Keratinocyte (primary cell): ENCODE results near the gene VEGFA. TPM values are rescaled to one million over a fixed set of nuclear protein-coding genes. Genes with fewer than 3 reads are reported as not detected.

Experiments
- DNase-seq: peaks from one replicate; pipeline ENCODE4 v3.0.0-alpha.2; 2011; ENCODE audit warnings: low read depth, missing footprints, low spot score
- FAIRE-seq: peaks from 2 replicates; lab custom pipeline; 2011; peaks lifted over from hg19 to GRCh38; lab: Jason Lieb, UNC
- H2AFZ ChIP-seq: 2 replicates; pipeline ENCODE4 v1.6.0; 2012; ENCODE audit warnings: low read length, control low read depth, inconsistent platforms; ENCODE audit not compliant: control insufficient read depth
- H3K27ac ChIP-seq: 2 replicates; pipeline ENCODE4 v1.5.1; 2011; ENCODE audit warnings: low read length; ENCODE audit not compliant: control insufficient read depth, insufficient read depth
- H3K27me3 ChIP-seq: 3 replicates; pipeline ENCODE4 v1.6.0; 2011; ENCODE audit warnings: low read length; ENCODE audit not compliant: control insufficient read depth, insufficient read depth; ENCODE audit errors: extremely low read depth
- H3K36me3 ChIP-seq, 2 experiments: 2 replicates in 1 of 2; 3 replicates in 1 of 2; pipeline ENCODE4 v1.5.1; 2011; ENCODE audit warnings: low read length in 2 of 2, mild to moderate bottlenecking in 1 of 2; ENCODE audit not compliant: control insufficient read depth in 2 of 2, insufficient read depth in 2 of 2; ENCODE audit errors: extremely low read depth in 1 of 2
- H3K4me1 ChIP-seq: 3 replicates; pipeline ENCODE4 v1.5.1; 2011; ENCODE audit warnings: low read length; ENCODE audit not compliant: control insufficient read depth, insufficient read depth; ENCODE audit errors: extremely low read depth
- H3K4me2 ChIP-seq: 3 replicates; pipeline ENCODE4 v1.6.0; 2011; ENCODE audit warnings: low read depth, low read length; ENCODE audit not compliant: control insufficient read depth, insufficient read depth; ENCODE audit errors: extremely low read depth
- H3K4me3 ChIP-seq, 3 experiments: fragments of 200-600 bp in 1 of 3; sonication (generic) in 1 of 3; 2 replicates in 2 of 3; 3 replicates in 1 of 3; pipeline ENCODE4 v1.5.1; 2011 to 2016; ENCODE audit warnings: low read length in 3 of 3, mild to moderate bottlenecking in 3 of 3, control low read depth in 2 of 3, inconsistent platforms in 1 of 3, low read depth in 1 of 3, mixed read lengths in 1 of 3, mixed run types in 1 of 3, moderate library complexity in 1 of 3; ENCODE audit not compliant: control insufficient read depth in 2 of 3, insufficient read depth in 2 of 3; ENCODE audit errors: extremely low read depth in 1 of 3
- H3K79me2 ChIP-seq: 2 replicates; pipeline ENCODE4 v1.6.0; 2012; ENCODE audit warnings: low read length; ENCODE audit not compliant: control insufficient read depth, insufficient read depth
- H3K9ac ChIP-seq: 3 replicates; pipeline ENCODE4 v1.6.0; 2011; ENCODE audit warnings: low read length; ENCODE audit not compliant: control insufficient read depth, insufficient read depth; ENCODE audit errors: extremely low read depth
- H3K9me1 ChIP-seq: 3 replicates; pipeline ENCODE4 v1.6.0; 2011; ENCODE audit warnings: low read length; ENCODE audit not compliant: control insufficient read depth, insufficient read depth; ENCODE audit errors: extremely low read depth
- H3K9me3 ChIP-seq: 2 replicates; pipeline ENCODE4 v1.5.1; 2012; ENCODE audit warnings: low read depth, low read length; ENCODE audit not compliant: control insufficient read depth
- H4K20me1 ChIP-seq: 3 replicates; pipeline ENCODE4 v1.6.0; 2011; ENCODE audit warnings: low read length; ENCODE audit not compliant: control insufficient read depth, insufficient read depth; ENCODE audit errors: extremely low read depth
- EZH2 ChIP-seq: IDR thresholded peaks from one replicate; pipeline ENCODE4 v1.6.1; 2012; ENCODE audit warnings: inconsistent platforms, mild to moderate bottlenecking, low read length, moderate library complexity
- dilution Hi-C: fragments of 300-500 bp; cut with MboI; formaldehyde crosslinking; loops from one replicate; pipeline ENCODE4 v1.7.0; 2020; ENCODE audit warnings: low sequenced_read_pairs; ENCODE audit not compliant: extremely low pct_ligation_motif_present
- polyA plus RNA-seq, 5 experiments: library from polyadenylated mRNA; depleted of rRNA in 3 of 5; stranded (reverse) in 3 of 5; stranded (forward) in 1 of 5; unstranded in 1 of 5; fragments of >200 nt; gene quantifications; 1 replicate in 1 of 5; 2 replicates in 3 of 5; 3 replicates in 1 of 5; pipeline versions ENCODE4 v1.2.1 to v1.2.3, GENCODE V29; 2011 to 2012; ENCODE audit warnings: missing spikeins in 2 of 5, low read depth in 1 of 5, low replicate concordance in 1 of 5
- TF ChIP-seq, protein P1 (sequence below), 3 experiments: IDR thresholded peaks in 1 of 3; conservative IDR thresholded peaks in 1 of 3; optimal IDR thresholded peaks in 1 of 3; 2 replicates in 2 of 3; 3 replicates in 1 of 3; pipeline versions ENCODE3 to v1.5.1; 2011; ENCODE audit warnings: low read length in 3 of 3, mild to moderate bottlenecking in 3 of 3, moderate library complexity in 2 of 3, control low read depth in 1 of 3, inconsistent platforms in 1 of 3; ENCODE audit not compliant: insufficient read depth in 2 of 3; ENCODE audit errors: extremely low read depth in 1 of 3

Gene VEGFA
- polyA plus RNA-seq, 1 donor (not counting 4 experiments of a cell fraction or from before 2014, with no cell fraction given): 149 TPM

- TF ChIP-seq, protein P1, sequence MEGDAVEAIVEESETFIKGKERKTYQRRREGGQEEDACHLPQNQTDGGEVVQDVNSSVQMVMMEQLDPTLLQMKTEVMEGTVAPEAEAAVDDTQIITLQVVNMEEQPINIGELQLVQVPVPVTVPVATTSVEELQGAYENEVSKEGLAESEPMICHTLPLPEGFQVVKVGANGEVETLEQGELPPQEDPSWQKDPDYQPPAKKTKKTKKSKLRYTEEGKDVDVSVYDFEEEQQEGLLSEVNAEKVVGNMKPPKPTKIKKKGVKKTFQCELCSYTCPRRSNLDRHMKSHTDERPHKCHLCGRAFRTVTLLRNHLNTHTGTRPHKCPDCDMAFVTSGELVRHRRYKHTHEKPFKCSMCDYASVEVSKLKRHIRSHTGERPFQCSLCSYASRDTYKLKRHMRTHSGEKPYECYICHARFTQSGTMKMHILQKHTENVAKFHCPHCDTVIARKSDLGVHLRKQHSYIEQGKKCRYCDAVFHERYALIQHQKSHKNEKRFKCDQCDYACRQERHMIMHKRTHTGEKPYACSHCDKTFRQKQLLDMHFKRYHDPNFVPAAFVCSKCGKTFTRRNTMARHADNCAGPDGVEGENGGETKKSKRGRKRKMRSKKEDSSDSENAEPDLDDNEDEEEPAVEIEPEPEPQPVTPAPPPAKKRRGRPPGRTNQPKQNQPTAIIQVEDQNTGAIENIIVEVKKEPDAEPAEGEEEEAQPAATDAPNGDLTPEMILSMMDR (optimal IDR thresholded peaks at IDR 0.05 in 1 of 3, IDR thresholded peaks at IDR 0.05 in 1 of 3, conservative IDR thresholded peaks at IDR 0.05 in 1 of 3; ENCODE audit: extremely low read depth in 1 of 3, insufficient read depth in 2 of 3, low read length in 3 of 3): no peak
- TF ChIP-seq EZH2: no peak
- H3K9me3 ChIP-seq: no peaks in the 10 kb centered on the region
- H3K4me3 ChIP-seq: no peak overlapping the region
- no peaks in the 10 kb centered on the region for H3K27me3 ChIP-seq
- dilution Hi-C loops: no loop called here
- no peak overlapping the region for H3K9ac ChIP-seq
- H3K4me1 ChIP-seq: no peaks in the 10 kb centered on the region
- H3K27ac ChIP-seq: no peak overlapping the region
- H3K4me2 ChIP-seq: no peak overlapping the region
- H3K9me1 ChIP-seq: no peaks in the 10 kb centered on the region
- FAIRE-seq (no peak), DNase-seq (no peak)
- no peaks in the 10 kb centered on the region for H3K36me3 ChIP-seq
- H3K79me2 ChIP-seq: no peaks in the 10 kb centered on the region
- H2AFZ ChIP-seq: no peak overlapping the region
- H4K20me1 ChIP-seq: no peaks in the 10 kb centered on the region
Observed at GRCh38 chr6:43753570-43754183, 16.3 kb upstream of the VEGFA start.

DNA sequence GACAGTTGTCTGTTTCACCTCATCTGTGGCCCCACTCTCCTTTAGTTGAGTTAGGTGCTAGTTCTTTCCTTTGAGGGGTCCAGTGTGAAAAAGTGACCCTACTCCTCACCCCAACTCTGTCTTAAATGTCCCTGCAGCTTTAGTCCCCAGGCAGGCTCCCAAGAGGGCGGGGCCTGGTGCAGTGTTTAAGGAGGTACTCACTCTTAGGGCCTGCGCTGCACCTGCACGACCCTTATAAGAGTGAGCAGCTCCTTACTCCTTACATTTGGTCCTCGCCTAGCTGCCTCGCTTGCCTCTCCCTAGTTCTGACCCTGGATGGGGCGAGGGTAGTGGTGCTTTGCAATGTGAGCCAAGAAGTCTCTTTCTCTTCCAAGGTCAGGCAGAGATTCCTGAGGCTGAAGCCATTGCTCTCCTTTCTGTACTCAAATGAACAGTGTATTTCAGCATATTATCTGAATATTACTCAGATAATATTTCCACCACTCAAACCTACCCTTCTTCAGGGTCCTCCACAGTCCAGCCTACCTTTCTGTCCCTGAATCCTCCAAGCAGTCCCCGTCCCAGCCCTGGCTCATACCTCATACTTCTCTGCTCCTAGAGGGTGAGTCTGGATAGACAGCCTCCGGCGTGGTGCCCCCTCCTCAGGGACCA, 11.9 kb upstream of the VEGFA start:
- no peak overlapping the region for H3K27ac ChIP-seq
- no peaks in the 10 kb centered on the region for H3K9me1 ChIP-seq
- DNase-seq (no peak), FAIRE-seq (no peak)
- peaks cover 6% of the 10 kb centered on the region for H3K27me3 ChIP-seq
- TF ChIP-seq EZH2: no peak
- TF ChIP-seq, protein P1 (optimal IDR thresholded peaks at IDR 0.05 in 1 of 3, IDR thresholded peaks at IDR 0.05 in 1 of 3, conservative IDR thresholded peaks at IDR 0.05 in 1 of 3; ENCODE audit: extremely low read depth in 1 of 3, insufficient read depth in 2 of 3, low read length in 3 of 3): no peak
- no peak overlapping the region for H3K9ac ChIP-seq
- H3K9me3 ChIP-seq: no peaks in the 10 kb centered on the region
- no peak overlapping the region for H3K4me2 ChIP-seq
- H3K4me3 ChIP-seq: no peak overlapping the region
- no peaks in the 10 kb centered on the region for H3K79me2 ChIP-seq
- no peak overlapping the region for H2AFZ ChIP-seq
- H3K36me3 ChIP-seq: no peaks in the 10 kb centered on the region
- dilution Hi-C loops: no loop called here
- H4K20me1 ChIP-seq: no peaks in the 10 kb centered on the region
- H3K4me1 ChIP-seq: peaks cover 10% of the 10 kb centered on the region
